CD4-positive, alpha-beta T cell treated with Interleukin-10 for 1 hour (primary cell): Measurements from ENCODE around the gene IREB2.
"Not testable (repeated sequence)": the region's sequence is repeated elsewhere in the genome, so short reads cannot be mapped to it uniquely, and the experiment has no call there.

Experiments
- DNase-seq: peaks from one replicate; pipeline ENCODE4 v3.0.0-alpha.2; 2020

The IREB2 gene

GRCh38 chr15:78407608-78408354, 30.2 kb upstream of the IREB2 start:
- no peak for DNase-seq

GRCh38 chr15:78408355-78408640, 29.7 kb upstream of the IREB2 start:
- no peak for DNase-seq

DNA sequence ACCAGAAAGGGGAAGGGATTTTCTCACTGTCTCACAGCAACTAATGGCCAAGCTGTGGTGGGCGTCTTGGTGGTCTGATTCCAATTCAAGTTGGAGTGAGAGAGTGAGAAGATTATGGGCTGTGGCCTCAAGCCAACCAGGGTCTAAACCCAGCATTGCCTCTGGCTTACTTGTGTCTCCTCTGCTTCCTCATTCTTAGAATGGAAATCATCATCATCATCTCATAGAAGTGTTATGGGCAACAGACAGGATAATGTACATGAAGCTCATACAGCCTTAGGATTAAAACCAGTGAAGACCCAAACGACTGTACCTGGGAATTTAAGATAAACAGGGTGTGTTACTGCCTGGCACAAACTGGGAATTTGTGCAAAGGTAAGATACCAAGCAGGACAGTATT, 29.1 kb upstream of the IREB2 start:
- DNase-seq: no peak

GRCh38 chr15:78411061-78411460, 27.0 kb upstream of the IREB2 start:
- no peak for DNase-seq

DNA sequence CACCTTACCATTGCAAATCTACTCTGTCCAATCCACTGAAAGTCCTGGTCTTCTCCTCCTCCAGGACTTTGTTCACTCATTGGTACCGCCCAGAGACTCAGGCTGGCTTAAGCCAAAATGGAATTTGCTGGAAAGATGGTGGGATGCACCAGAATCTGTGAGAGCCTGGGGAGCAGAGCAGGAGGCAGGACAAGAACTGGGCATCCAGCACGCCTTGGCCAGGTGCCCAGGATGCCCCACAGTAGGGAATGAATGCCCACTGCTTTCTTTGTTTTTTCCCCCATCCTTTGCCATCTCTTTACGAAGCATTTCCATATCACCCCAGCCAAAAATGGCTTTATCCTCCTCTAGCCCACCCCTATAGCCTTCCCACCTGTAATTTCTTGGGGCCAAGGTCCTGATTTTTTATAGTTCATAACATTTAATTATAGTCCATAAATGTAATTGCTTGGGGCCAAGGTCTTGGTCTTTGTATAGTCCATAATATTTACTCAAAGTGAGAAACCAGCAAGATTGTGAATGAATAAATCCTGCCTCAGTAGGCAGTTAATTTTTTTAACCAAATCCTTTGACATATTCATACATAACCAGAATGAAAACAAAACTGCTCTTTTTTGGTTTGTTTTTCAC, 23.3 kb upstream of the IREB2 start:
- DNase-seq: no peak

GRCh38 chr15:78415284-78415683, 22.7 kb upstream of the IREB2 start:
- no peak for DNase-seq

GRCh38 chr15:78417754-78418630, 20.0 kb upstream of the IREB2 start:
- no peak for DNase-seq

- no peak for DNase-seq
Observed at GRCh38 chr15:78418686-78419085, 19.3 kb upstream of the IREB2 start.

GRCh38 chr15:78419367-78419766, 18.6 kb upstream of the IREB2 start:
- no peak for DNase-seq

GRCh38 chr15:78420220-78420619, 17.8 kb upstream of the IREB2 start:
- no peak for DNase-seq

DNA sequence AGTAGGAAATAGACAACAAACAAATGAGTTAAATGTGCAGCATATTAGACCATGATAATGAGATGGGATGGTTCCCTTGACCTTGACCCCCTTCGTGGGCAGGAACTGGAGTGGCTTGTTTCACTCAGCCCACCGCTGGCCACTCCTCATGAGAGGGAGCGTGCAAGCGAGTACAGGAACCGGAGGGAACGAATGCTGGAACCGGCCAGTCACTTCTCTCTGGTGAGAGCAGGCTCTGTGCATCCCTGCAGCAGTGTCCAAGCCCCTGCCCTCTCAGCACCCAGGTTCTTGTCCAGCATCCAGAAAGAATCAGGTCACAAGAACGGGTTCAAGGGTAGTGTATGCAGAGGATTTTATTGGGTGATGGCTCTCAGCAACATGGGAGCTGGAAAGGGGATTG, 17.2 kb upstream of the IREB2 start:
- DNase-seq: no peak

DNA sequence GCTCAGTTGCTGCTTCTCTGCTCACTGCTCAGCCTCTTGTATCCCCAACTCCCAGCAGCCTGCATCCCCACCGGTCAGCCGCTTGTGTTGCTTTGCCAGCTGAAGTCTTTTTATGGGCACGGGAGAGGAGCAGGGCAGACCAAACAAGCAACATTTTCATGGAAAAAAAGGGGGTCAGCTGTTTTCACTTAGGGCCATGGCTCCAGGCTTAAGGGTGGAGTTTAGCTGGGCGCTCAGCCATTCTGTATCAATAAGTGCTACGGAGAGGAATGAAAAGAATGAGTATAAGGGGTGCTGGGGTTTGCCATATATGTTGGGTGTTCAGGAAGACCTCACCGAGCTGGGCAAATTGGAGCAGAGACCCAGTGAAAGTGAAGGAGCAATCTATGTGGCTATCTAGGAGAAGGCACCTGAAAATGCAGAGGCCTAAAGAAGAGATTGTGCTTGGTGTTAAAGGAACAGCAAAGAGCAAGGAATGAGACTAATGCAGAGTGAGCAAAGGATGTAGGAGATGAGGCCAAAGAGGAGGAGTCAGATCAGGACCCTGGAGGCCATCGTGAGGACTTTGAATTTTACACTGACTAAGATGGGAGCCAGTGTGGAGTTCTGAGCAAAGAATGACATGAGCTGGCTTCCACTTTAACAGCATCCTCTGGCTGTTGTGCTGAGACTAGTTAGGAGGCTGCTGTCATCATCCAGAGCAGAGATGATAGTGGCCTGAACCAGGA, 16.6 kb upstream of the IREB2 start:
- no peak for DNase-seq

DNA sequence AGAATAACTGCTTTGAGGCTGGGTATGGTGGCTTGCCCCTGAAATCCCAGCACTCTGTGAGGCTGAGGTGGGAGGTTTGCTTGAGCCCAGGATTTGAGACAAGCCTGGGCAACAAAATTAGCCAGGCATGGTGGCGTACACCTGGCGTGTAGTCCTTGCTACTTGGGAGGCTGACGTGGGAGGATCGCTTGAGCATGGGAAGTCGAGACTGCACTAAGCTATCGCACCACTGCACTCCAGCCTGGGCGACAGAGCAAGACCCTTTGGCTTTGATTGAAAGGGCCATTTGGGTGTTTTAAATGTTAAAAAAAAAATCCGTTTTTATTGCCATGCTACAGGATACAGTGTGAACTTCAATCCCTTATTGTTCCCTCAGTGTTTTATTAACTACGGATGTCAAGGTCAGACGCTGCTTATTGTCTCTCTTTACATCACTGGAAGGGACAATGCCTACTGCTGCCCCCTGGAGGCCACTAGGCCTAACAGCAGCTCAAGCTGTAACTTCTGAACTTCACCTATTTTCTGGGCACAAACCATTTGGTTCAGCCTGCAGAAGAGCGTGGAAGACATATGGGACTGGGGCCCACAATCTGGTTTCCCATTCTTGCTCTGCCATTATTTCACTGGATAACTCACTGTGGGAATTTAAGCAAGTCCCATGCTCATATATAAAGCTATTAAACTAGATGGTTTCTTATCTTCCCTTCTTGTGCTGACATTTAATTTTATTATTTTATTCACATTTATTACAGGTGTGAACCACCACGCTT, 15.3 kb upstream of the IREB2 start:
- peak; percentile 73 for DNase-seq

GRCh38 chr15:78424673-78425072, 13.3 kb upstream of the IREB2 start:
- DNase-seq: no peak

DNA sequence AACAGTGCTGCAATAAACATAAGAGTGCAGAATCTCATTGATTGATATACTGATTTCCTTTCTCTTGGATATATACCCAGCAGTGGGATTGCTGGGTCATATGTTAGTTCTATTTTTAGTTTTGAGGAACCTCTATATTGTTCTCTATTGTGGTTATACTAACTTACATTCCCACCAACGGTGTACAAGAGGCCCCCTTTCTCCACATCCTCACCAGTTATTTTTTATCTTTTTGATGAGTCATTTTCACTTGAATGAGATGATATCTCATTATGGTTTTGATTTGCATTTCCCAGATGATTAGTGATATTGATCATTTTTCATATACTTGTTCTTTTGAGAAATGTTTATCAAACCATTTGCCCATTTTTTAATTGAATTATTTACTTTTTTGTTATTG, 12.4 kb upstream of the IREB2 start:
- no peak for DNase-seq

DNA sequence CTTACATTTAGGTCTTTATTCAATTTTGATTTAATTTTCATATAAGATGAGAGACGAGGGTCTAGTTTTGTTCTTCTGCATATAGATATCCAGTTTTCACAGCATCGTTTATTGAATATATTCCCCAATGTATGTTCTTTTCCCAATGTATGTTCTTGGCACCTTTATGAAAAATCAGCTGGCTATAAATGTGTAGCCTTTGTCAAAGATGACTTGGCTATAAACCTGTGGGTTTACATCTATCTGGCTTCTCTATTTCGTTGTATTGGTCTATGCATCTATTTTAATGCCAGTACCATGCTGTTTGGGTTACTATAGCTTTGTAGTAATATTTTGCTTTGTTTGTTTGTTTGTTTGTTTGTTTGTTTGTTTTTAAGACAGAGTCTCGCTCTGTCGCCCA, 11.7 kb upstream of the IREB2 start:
- DNase-seq: no peak

DNA sequence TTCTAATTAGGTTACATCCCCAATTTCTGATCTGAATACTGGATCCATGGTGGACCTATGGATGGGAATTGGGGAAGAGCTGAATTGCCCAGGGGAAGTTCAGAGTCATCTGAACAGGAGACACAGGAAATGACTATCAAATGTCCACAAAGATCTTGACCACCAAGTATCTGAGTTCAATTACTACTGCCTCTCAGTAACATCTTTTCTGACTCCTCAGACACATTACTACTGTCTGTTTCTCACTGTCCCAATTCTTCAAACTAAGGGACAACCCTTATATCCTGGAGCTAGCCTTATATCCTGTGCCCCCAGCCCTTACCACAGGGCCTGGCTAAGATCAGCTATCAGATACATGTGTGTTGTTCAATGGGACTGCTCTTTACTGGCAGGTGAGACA, 10.1 kb upstream of the IREB2 start:
- DNase-seq: no peak

- DNase-seq: no peak
Observed at GRCh38 chr15:78429477-78429876, 8.5 kb upstream of the IREB2 start.

DNA sequence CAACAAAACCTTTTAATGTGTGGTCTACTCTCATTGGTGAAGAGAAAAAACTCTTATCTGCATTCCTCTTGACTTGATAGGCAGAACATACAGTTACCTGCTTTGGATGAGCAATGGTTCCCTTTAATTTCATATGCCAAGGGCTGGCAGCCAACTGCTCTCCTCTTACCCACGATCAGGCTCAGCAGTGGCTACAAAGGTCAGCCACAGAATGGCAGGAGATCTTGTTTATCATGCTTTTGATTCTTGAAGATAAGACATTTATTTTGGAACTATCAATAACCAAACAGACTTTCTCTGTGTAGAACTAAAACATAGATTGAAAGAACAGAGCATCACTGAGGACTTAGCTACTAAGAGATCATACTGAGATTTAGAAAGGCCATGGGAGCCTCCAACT, 6.1 kb upstream of the IREB2 start:
- no peak for DNase-seq

GRCh38 chr15:78432664-78433063, 5.4 kb upstream of the IREB2 start:
- DNase-seq: no peak

DNA sequence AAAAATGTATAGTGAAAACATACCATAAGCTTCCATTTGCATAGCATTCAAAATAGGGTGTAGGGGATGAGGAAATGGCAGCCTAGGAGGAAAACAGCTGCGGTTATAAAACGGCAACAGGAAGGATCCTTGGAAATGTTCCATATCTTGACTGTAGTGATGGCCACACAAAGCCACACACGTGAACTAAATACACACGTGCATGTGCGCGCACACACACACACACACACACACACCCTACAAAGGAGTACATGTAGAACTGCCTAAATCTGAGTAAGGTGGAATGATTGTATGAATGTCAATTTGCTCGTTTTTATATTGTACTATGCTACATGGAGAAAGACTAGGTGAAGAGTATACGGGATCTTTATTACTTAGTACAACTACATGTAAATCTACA, 3.9 kb upstream of the IREB2 start:
- no peak for DNase-seq

GRCh38 chr15:78434711-78435110, 3.3 kb upstream of the IREB2 start:
- DNase-seq: not testable (repeated sequence)
